Keratinocyte (primary cell): ENCODE data around the gene GLCE. TPM values are rescaled to one million over a fixed set of nuclear protein-coding genes. Genes with fewer than 3 reads are reported as not detected.

Experiments used
- DNase-seq: peaks from one replicate; pipeline ENCODE4 v3.0.0-alpha.2; 2011; ENCODE audit warnings: low read depth, missing footprints, low spot score
- FAIRE-seq: peaks from 2 replicates; lab custom pipeline; 2011; peaks lifted over from hg19 to GRCh38; lab: Jason Lieb, UNC
- H2AFZ ChIP-seq: 2 replicates; pipeline ENCODE4 v1.6.0; 2012; ENCODE audit warnings: low read length, control low read depth, inconsistent platforms; ENCODE audit not compliant: control insufficient read depth
- H3K27ac ChIP-seq: 2 replicates; pipeline ENCODE4 v1.5.1; 2011; ENCODE audit warnings: low read length; ENCODE audit not compliant: control insufficient read depth, insufficient read depth
- H3K27me3 ChIP-seq: 3 replicates; pipeline ENCODE4 v1.6.0; 2011; ENCODE audit warnings: low read length; ENCODE audit not compliant: control insufficient read depth, insufficient read depth; ENCODE audit errors: extremely low read depth
- H3K36me3 ChIP-seq, 2 experiments: 2 replicates in 1 of 2; 3 replicates in 1 of 2; pipeline ENCODE4 v1.5.1; 2011; ENCODE audit warnings: low read length in 2 of 2, mild to moderate bottlenecking in 1 of 2; ENCODE audit not compliant: control insufficient read depth in 2 of 2, insufficient read depth in 2 of 2; ENCODE audit errors: extremely low read depth in 1 of 2
- H3K4me1 ChIP-seq: 3 replicates; pipeline ENCODE4 v1.5.1; 2011; ENCODE audit warnings: low read length; ENCODE audit not compliant: control insufficient read depth, insufficient read depth; ENCODE audit errors: extremely low read depth
- H3K4me2 ChIP-seq: 3 replicates; pipeline ENCODE4 v1.6.0; 2011; ENCODE audit warnings: low read depth, low read length; ENCODE audit not compliant: control insufficient read depth, insufficient read depth; ENCODE audit errors: extremely low read depth
- H3K4me3 ChIP-seq, 3 experiments: fragments of 200-600 bp in 1 of 3; sonication (generic) in 1 of 3; 2 replicates in 2 of 3; 3 replicates in 1 of 3; pipeline ENCODE4 v1.5.1; 2011 to 2016; ENCODE audit warnings: low read length in 3 of 3, mild to moderate bottlenecking in 3 of 3, control low read depth in 2 of 3, inconsistent platforms in 1 of 3, low read depth in 1 of 3, mixed read lengths in 1 of 3, mixed run types in 1 of 3, moderate library complexity in 1 of 3; ENCODE audit not compliant: control insufficient read depth in 2 of 3, insufficient read depth in 2 of 3; ENCODE audit errors: extremely low read depth in 1 of 3
- H3K79me2 ChIP-seq: 2 replicates; pipeline ENCODE4 v1.6.0; 2012; ENCODE audit warnings: low read length; ENCODE audit not compliant: control insufficient read depth, insufficient read depth
- H3K9ac ChIP-seq: 3 replicates; pipeline ENCODE4 v1.6.0; 2011; ENCODE audit warnings: low read length; ENCODE audit not compliant: control insufficient read depth, insufficient read depth; ENCODE audit errors: extremely low read depth
- H3K9me1 ChIP-seq: 3 replicates; pipeline ENCODE4 v1.6.0; 2011; ENCODE audit warnings: low read length; ENCODE audit not compliant: control insufficient read depth, insufficient read depth; ENCODE audit errors: extremely low read depth
- H3K9me3 ChIP-seq: 2 replicates; pipeline ENCODE4 v1.5.1; 2012; ENCODE audit warnings: low read depth, low read length; ENCODE audit not compliant: control insufficient read depth
- H4K20me1 ChIP-seq: 3 replicates; pipeline ENCODE4 v1.6.0; 2011; ENCODE audit warnings: low read length; ENCODE audit not compliant: control insufficient read depth, insufficient read depth; ENCODE audit errors: extremely low read depth
- EZH2 ChIP-seq: IDR thresholded peaks from one replicate; pipeline ENCODE4 v1.6.1; 2012; ENCODE audit warnings: inconsistent platforms, mild to moderate bottlenecking, low read length, moderate library complexity
- dilution Hi-C: fragments of 300-500 bp; cut with MboI; formaldehyde crosslinking; loops from one replicate; pipeline ENCODE4 v1.7.0; 2020; ENCODE audit warnings: low sequenced_read_pairs; ENCODE audit not compliant: extremely low pct_ligation_motif_present
- polyA minus RNA-seq, 3 experiments: library from RNA; depleted of rRNA, polyadenylated mRNA; stranded (reverse); fragments of >200 nt; gene quantifications; 1 replicate in 1 of 3; 2 replicates in 1 of 3; 3 replicates in 1 of 3; pipeline ENCODE4 v1.2.3, GENCODE V29; 2011
- polyA plus RNA-seq, 5 experiments: library from polyadenylated mRNA; depleted of rRNA in 3 of 5; stranded (reverse) in 3 of 5; stranded (forward) in 1 of 5; unstranded in 1 of 5; fragments of >200 nt; gene quantifications; 1 replicate in 1 of 5; 2 replicates in 3 of 5; 3 replicates in 1 of 5; pipeline versions ENCODE4 v1.2.1 to v1.2.3, GENCODE V29; 2011 to 2012; ENCODE audit warnings: missing spikeins in 2 of 5, low read depth in 1 of 5, low replicate concordance in 1 of 5
- TF ChIP-seq, protein P1 (sequence below), 3 experiments: IDR thresholded peaks in 1 of 3; conservative IDR thresholded peaks in 1 of 3; optimal IDR thresholded peaks in 1 of 3; 2 replicates in 2 of 3; 3 replicates in 1 of 3; pipeline versions ENCODE3 to v1.5.1; 2011; ENCODE audit warnings: low read length in 3 of 3, mild to moderate bottlenecking in 3 of 3, moderate library complexity in 2 of 3, control low read depth in 1 of 3, inconsistent platforms in 1 of 3; ENCODE audit not compliant: insufficient read depth in 2 of 3; ENCODE audit errors: extremely low read depth in 1 of 3

Gene GLCE
- 11.7 to 16.3 TPM (median 13.0 TPM) in 3 replicates for polyA plus RNA-seq
- polyA plus RNA-seq (2011; ENCODE audit: low read depth): 2.4 TPM
- 5.1 and 8.5 TPM in 2 replicates for polyA plus RNA-seq (2011; cell fraction: cytosol; rRNA removed)
- 16.5 and 19.6 TPM in 2 replicates for polyA plus RNA-seq (2011; cell fraction: nucleus; rRNA removed)
- 5.1 and 10.8 TPM in 2 replicates for polyA plus RNA-seq (2012; ENCODE audit: low replicate concordance)
- 4.2 to 15.5 TPM (median 13.3 TPM) in 3 replicates for polyA minus RNA-seq
- polyA minus RNA-seq (2011; cell fraction: cytosol; rRNA and poly(A)+ RNA removed): 10.7 TPM
- polyA minus RNA-seq (2011; cell fraction: nucleus; rRNA and poly(A)+ RNA removed): 15.3 and 25.8 TPM in 2 replicates

GRCh38 chr15:69160141-69160993 is at the start of gene GLCE:
Gene GLCE (plus strand): TSS chr15:69160635. CDS start chr15:69255807, 95,172 bp downstream.
- FAIRE-seq (peak; percentile 73), DNase-seq (peak; percentile 92)
- H3K4me1 ChIP-seq: peaks cover 22% of the 10 kb centered on the region
- H3K79me2 ChIP-seq: peaks cover 7% of the 10 kb centered on the region
- TF ChIP-seq EZH2: no peak
- TF ChIP-seq, protein P1, sequence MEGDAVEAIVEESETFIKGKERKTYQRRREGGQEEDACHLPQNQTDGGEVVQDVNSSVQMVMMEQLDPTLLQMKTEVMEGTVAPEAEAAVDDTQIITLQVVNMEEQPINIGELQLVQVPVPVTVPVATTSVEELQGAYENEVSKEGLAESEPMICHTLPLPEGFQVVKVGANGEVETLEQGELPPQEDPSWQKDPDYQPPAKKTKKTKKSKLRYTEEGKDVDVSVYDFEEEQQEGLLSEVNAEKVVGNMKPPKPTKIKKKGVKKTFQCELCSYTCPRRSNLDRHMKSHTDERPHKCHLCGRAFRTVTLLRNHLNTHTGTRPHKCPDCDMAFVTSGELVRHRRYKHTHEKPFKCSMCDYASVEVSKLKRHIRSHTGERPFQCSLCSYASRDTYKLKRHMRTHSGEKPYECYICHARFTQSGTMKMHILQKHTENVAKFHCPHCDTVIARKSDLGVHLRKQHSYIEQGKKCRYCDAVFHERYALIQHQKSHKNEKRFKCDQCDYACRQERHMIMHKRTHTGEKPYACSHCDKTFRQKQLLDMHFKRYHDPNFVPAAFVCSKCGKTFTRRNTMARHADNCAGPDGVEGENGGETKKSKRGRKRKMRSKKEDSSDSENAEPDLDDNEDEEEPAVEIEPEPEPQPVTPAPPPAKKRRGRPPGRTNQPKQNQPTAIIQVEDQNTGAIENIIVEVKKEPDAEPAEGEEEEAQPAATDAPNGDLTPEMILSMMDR (optimal IDR thresholded peaks at IDR 0.05 in 1 of 3, IDR thresholded peaks at IDR 0.05 in 1 of 3, conservative IDR thresholded peaks at IDR 0.05 in 1 of 3; ENCODE audit: extremely low read depth in 1 of 3, insufficient read depth in 2 of 3, low read length in 3 of 3): no peak
- H3K4me2 ChIP-seq: peak within 1 kb of the TSS; percentile 95
- H3K4me3 ChIP-seq: peak within 1 kb of the TSS; percentile 81 to 90 (median 86)
- dilution Hi-C loops: no loop called here
- H3K9me3 ChIP-seq: no peaks in the 10 kb centered on the region
- no peaks in the 10 kb centered on the region for H4K20me1 ChIP-seq
- peak within 1 kb of the TSS; percentile 83 for H3K27ac ChIP-seq
- no peaks in the 10 kb centered on the region for H3K27me3 ChIP-seq
- H3K9ac ChIP-seq: peak within 1 kb of the TSS; percentile 86
- no peaks in the 10 kb centered on the region for H3K36me3 ChIP-seq
- H3K9me1 ChIP-seq: no peaks in the 10 kb centered on the region
- peak within 1 kb of the TSS; percentile 96 for H2AFZ ChIP-seq

DNA sequence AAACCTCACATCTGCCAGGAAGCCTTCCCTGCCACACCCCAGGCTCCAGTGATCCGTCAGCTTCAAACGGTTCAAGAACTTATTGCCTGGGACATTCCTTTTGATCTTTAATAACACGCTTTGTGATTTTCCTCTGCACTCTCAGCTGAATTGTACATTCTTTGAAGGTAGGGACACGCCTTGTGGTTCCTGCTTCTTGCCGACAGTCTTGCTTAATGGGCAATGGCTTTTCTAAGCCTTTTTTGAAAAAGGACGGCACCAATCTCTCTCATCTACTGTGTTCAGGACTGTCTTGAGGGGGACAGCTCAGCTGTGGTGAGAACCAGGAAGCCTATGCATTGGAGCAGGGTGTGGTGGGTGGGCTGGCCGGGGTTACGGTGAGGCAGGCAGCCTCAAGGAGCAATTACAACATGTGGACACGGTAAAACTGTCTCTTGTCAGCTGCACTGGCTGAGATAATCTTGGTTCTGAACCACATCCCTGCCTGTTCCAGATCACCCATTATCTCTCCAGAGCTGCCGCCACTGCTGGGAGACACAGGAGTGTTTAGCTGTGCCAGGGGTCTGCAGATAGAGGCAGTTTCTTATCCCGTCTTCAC is 46.0 kb upstream of the GLCE start:
- Histone ChIP-seq H3K27ac (no peak overlapping the region), H3K4me2 (no peak overlapping the region), H3K9ac (no peak overlapping the region), H2AFZ (peak overlapping the region; percentile 34), H4K20me1 (no peaks in the 10 kb centered on the region), H3K36me3 (no peaks in the 10 kb centered on the region), H3K79me2 (no peaks in the 10 kb centered on the region), H3K4me1 (peaks cover 3% of the 10 kb centered on the region), H3K9me3 (no peaks in the 10 kb centered on the region), H3K27me3 (peaks cover 41% of the 10 kb centered on the region), H3K9me1 (no peaks in the 10 kb centered on the region), H3K4me3 (no peak overlapping the region)
- FAIRE-seq (no peak), DNase-seq (no peak)
- TF ChIP-seq, protein P1 (optimal IDR thresholded peaks at IDR 0.05 in 1 of 3, IDR thresholded peaks at IDR 0.05 in 1 of 3, conservative IDR thresholded peaks at IDR 0.05 in 1 of 3; ENCODE audit: extremely low read depth in 1 of 3, insufficient read depth in 2 of 3, low read length in 3 of 3): no peak
- TF ChIP-seq EZH2: no peak
- dilution Hi-C loops: no loop called here
